ENCODE data around the gene RPN1.

- TF ChIP-seq RFX5 (IDR thresholded peaks at IDR 0.05; ENCODE audit: borderline replicate concordance, low read depth, low read length) (no peak), CTCF (IDR thresholded peaks at IDR 0.05; ENCODE audit: control extremely low read depth in 1 of 3, insufficient read depth in 1 of 3, low read depth in 1 of 3, low read length in 3 of 3) (no peak), GABPA (IDR thresholded peaks at IDR 0.05; ENCODE audit: borderline replicate concordance, insufficient read depth, low read length) (no peak), SIN3A (conservative IDR thresholded peaks at IDR 0.05 in 1 of 2, IDR thresholded peaks at IDR 0.05 in 1 of 2; ENCODE audit: low read depth in 1 of 2, low read length in 2 of 2) (no peak), SP1 (IDR thresholded peaks at IDR 0.05; ENCODE audit: low read depth, low read length) (no peak), POLR2A (IDR thresholded peaks at IDR 0.05; ENCODE audit: control extremely low read depth in 1 of 2, low read depth in 2 of 2, low read length in 2 of 2) (no peak), EZH2 (IDR thresholded peaks at IDR 0.05; ENCODE audit: low read depth, low read length, severe bottlenecking) (no peak), EP300 (IDR thresholded peaks at IDR 0.05; ENCODE audit: borderline replicate concordance in 1 of 2, low read depth in 2 of 2, low read length in 2 of 2) (no peak), POLR2AphosphoS5 (IDR thresholded peaks at IDR 0.05; ENCODE audit: low read depth, low read length) (no peak)
Measured at GRCh38 chr3:128683957-128684356, 33.3 kb upstream of the RPN1 start.
